Pons (tissue), 1 donor: ENCODE measurements around the gene RHOT2.
"Not testable (repeated sequence)": the region's sequence is repeated elsewhere in the genome, so short reads cannot be mapped to it uniquely, and the experiment has no call there.

Experiments
- DNase-seq: peaks from one replicate; pipeline ENCODE4 v3.0.0-alpha.2; 2016; ENCODE audit warnings: low spot score

RHOT2 gene

GRCh38 chr16:700684-701584, 33.0 kb downstream of the RHOT2 start:
- no peak for DNase-seq

- no peak for DNase-seq
Measured at GRCh38 chr16:702341-702740, 34.4 kb downstream of the RHOT2 start.

- no peak for DNase-seq
Measured at GRCh38 chr16:703406-703805, 35.5 kb downstream of the RHOT2 start.

- no peak for DNase-seq
Measured at GRCh38 chr16:704047-704446, 36.1 kb downstream of the RHOT2 start.

- DNase-seq, result no peak
Measured at GRCh38 chr16:704552-705380, 36.8 kb downstream of the RHOT2 start.

- no peak for DNase-seq
Measured at GRCh38 chr16:705431-706188, 37.7 kb downstream of the RHOT2 start, which contains the start of gene FBXL16. Gene FBXL16, minus strand, starts transcription at chr16:705801. Its CDS starts 8,396 bp downstream, at chr16:697405.

- DNase-seq, result no peak
Measured at GRCh38 chr16:706189-707061, 38.5 kb downstream of the RHOT2 start.

- DNase-seq, result no peak
Measured at GRCh38 chr16:707062-707538, 39.2 kb downstream of the RHOT2 start.

GRCh38 chr16:708019-708418, 40.1 kb downstream of the RHOT2 start:
- DNase-seq, result no peak

GRCh38 chr16:708959-709358, 41.0 kb downstream of the RHOT2 start:
- no peak for DNase-seq

GRCh38 chr16:709566-710499, 41.9 kb downstream of the RHOT2 start:
- peak; percentile 86 for DNase-seq

GRCh38 chr16:710500-711075, 42.7 kb downstream of the RHOT2 start:
- DNase-seq, result no peak

- DNase-seq, result no peak
Measured at GRCh38 chr16:711084-711483, 43.2 kb downstream of the RHOT2 start.

- DNase-seq, result no peak
Measured at GRCh38 chr16:711548-712320, 43.8 kb downstream of the RHOT2 start.

- not testable (repeated sequence) for DNase-seq
Measured at GRCh38 chr16:712740-713250, 44.9 kb downstream of the RHOT2 start.

GRCh38 chr16:714079-714478, 46.1 kb downstream of the RHOT2 start:
- DNase-seq, result no peak

GRCh38 chr16:714558-715476, 46.9 kb downstream of the RHOT2 start, which contains the start of gene METRN:
Gene METRN, plus strand, starts transcription at chr16:715118. Its CDS starts 172 bp downstream, at chr16:715290.
- peak; percentile 80 for DNase-seq
